M059J (cell line): Measurements from ENCODE around the gene LGI2. TPM values are rescaled to one million over a fixed set of nuclear protein-coding genes. Genes with fewer than 3 reads are reported as not detected.

ENCODE experiments used
- DNase-seq: peaks from one replicate; pipeline ENCODE4 v3.0.0-alpha.2; 2012; ENCODE audit warnings: low read depth
- total RNA-seq: library from RNA; depleted of rRNA; stranded (reverse); fragments of >200 nt; shearing (Covaris generic); gene quantifications from 2 replicates; pipeline ENCODE4 v1.2.3, GENCODE V29; 2014

Gene LGI2
- total RNA-seq, 1 experiment from 2014 or later, result 0.07 TPM

GRCh38 chr4:24995346-24995919 is 35.3 kb downstream of the LGI2 start:
- DNase-seq, result no peak

- DNase-seq, result no peak
Observed at GRCh38 chr4:24993551-24994080, 37.1 kb downstream of the LGI2 start.

GRCh38 chr4:24992968-24993367 is 37.8 kb downstream of the LGI2 start:
- no peak for DNase-seq

- peak; percentile 68 for DNase-seq
Observed at GRCh38 chr4:24991015-24991414, 39.7 kb downstream of the LGI2 start.

GRCh38 chr4:24989327-24989726 is 41.4 kb downstream of the LGI2 start:
- DNase-seq, result no peak

- DNase-seq, result peak; percentile 54
Observed at GRCh38 chr4:24988776-24989175, 42.0 kb downstream of the LGI2 start.

GRCh38 chr4:24984602-24985532 is 45.9 kb downstream of the LGI2 start:
- DNase-seq, result no peak

- DNase-seq, result no peak
Observed at GRCh38 chr4:24980740-24981139, 50.0 kb downstream of the LGI2 start.

GRCh38 chr4:24980064-24980690 is 50.6 kb downstream of the LGI2 start:
- DNase-seq, result peak; percentile 60

- DNase-seq, result peak; percentile 32
Observed at GRCh38 chr4:24979554-24979953, 51.2 kb downstream of the LGI2 start.

GRCh38 chr4:24978291-24979075 is 52.3 kb downstream of the LGI2 start:
- DNase-seq, result no peak

GRCh38 chr4:24975510-24975909 is 55.2 kb downstream of the LGI2 start:
- no peak for DNase-seq

GRCh38 chr4:24973747-24974601 is 56.8 kb downstream of the LGI2 start:
- DNase-seq, result no peak

GRCh38 chr4:24973404-24973746 is 57.4 kb downstream of the LGI2 start:
- DNase-seq, result peak; percentile 67

GRCh38 chr4:24971192-24971591 is 59.6 kb downstream of the LGI2 start:
- peak; percentile 13 for DNase-seq

GRCh38 chr4:24970635-24971034 is 60.1 kb downstream of the LGI2 start:
- DNase-seq, result no peak

GRCh38 chr4:24970191-24970590 is 60.6 kb downstream of the LGI2 start:
- no peak for DNase-seq

GRCh38 chr4:24969486-24969885 is 61.3 kb downstream of the LGI2 start:
- DNase-seq, result no peak

- no peak for DNase-seq
Observed at GRCh38 chr4:24968992-24969391, 61.8 kb downstream of the LGI2 start.

- no peak for DNase-seq
Observed at GRCh38 chr4:24968278-24968677, 62.5 kb downstream of the LGI2 start.

GRCh38 chr4:24967346-24967745 is 63.4 kb downstream of the LGI2 start:
- no peak for DNase-seq
